CD4-positive, alpha-beta T cell treated with Interleukin-4 for 1 hour (primary cell): ENCODE measurements around the gene GOLGA6L22.
"Not testable (repeated sequence)": the region's sequence is repeated elsewhere in the genome, so short reads cannot be mapped to it uniquely, and the experiment has no call there.

Experiments used
- DNase-seq, 2 donors: peaks; one replicate each; pipeline ENCODE4 v3.0.0-alpha.2; 2020 to 2022

GOLGA6L22 gene, protein sequence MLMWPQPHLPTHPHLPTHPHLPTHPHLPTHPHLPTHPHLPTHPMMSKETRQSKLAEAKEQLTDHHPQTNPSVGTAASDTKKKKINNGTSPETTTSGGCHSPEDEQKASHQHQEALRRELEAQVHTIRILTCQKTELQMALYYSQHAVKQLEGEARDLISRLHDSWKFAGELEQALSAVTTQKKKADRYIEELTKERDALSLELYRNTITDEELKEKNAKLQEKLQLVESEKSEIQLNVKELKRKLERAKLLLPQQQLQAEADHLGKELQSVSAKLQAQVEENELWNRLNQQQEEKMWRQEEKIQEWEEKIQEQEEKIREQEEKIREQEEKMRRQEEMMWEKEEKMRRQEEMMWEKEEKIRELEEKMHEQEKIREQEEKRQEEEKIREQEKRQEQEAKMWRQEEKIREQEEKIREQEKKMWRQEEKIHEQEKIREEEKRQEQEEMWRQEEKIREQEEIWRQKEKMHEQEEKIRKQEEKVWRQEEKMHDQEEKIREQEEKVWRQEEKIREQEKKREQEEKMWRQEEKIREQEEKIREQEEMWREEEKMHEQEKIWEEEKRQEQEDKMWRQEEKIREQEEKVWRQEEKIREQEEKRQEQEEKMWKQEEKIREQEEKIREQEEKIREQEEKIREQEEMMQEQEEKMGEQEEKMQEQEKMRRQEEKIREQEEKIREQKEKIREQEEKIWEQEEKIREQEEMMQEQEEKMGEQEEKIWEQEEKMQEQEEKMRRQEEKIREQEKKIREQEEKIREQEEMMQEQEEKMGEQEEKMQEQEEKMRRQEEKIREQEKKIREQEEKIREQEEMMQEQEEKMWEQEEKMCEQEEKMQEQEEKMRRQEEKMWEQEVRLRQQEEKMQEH

GRCh38 chr15:22458603-22459002 lies at the start of gene GOLGA6L22:
GOLGA6L22 (plus strand) TSS chr15:22458903; CDS start chr15:22458994, 91 bp downstream.
- not testable (repeated sequence) for DNase-seq

DNA sequence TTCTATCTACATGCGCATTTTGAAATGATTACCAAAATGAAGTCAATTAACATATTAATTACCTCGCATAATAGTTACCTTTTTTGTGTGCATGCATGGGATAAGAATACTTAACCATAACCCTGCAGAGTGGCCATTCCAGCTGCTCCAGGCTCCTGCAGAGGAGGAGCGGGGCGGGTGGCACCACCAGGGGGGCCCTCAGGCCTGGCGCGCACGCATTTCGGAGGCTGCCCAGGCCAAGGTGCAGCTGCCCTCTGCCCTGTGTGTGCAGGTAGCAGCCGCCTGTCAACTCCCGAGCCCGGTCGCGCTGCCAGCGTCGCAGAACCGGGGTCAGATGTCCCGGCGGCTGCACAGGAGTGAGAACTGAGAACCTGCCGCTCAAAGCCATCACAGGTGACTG lies 41.4 kb upstream of the GOLGA6L22 start:
- DNase-seq = not testable (repeated sequence)

DNA sequence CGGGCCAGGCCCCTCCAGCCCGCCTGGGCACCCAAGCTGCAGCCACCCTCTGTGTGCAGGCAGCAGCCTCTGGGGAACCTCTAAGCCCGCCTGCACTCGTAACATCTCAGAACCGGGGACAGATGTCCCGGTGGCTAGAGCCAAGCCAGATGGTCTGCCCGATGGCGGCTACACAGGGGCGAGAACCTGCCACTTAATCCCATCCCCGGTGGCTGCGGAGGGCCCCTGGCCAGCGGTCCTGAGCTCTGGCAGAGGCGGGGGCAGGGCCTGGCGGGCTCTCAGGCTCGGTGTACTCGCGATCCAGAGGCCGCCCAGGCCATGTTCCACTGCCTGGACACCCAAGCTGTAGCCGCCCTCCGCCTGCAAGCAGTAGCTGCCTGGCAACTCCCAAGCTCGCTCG lies 40.9 kb upstream of the GOLGA6L22 start:
- not testable (repeated sequence) for DNase-seq

DNA sequence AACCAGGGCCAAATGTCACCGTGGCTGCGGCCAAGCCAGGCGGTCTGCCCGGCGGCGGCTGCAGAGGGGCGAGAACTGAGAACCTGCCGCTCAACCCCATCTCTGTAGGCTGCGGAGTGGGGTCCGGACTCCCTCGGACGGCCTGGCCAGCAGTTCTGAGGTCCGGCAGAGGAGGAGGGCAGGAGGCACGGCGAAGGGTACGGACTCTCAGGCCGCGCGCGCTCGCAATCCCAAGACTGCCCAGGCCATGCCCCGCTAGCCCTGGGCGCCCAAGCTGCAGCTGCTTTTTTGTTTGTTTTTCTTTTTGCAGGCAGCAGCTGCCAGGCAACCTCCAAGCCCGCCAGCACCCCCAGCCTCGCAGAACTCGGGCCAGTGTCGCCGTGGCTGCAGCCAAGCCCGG lies 40.5 kb upstream of the GOLGA6L22 start:
- DNase-seq = not testable (repeated sequence)

GRCh38 chr15:22418666-22419065 lies 40.0 kb upstream of the GOLGA6L22 start:
- DNase-seq = not testable (repeated sequence)

DNA sequence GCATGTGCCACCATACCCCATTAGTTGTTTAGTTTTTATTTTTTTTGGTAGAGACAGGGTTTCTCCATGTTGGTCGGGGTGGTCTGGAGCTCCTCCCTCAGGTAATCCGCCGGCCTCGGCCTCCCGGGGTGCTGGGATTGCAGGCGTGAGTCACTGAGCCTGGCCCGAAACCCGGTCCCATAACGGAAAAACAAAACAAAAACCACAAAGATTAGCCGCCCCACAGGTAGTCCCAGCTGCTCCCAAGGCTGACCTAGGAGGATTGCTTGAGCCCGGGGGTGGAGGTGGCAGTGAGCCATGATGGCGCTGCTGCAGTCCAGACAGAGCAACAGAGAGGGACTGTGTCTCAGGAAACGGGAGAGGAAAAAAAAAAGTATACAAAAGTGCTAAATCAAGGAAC lies 38.4 kb upstream of the GOLGA6L22 start:
- DNase-seq = not testable (repeated sequence)

GRCh38 chr15:22429426-22429825 lies 29.3 kb upstream of the GOLGA6L22 start:
- DNase-seq = not testable (repeated sequence)

DNA sequence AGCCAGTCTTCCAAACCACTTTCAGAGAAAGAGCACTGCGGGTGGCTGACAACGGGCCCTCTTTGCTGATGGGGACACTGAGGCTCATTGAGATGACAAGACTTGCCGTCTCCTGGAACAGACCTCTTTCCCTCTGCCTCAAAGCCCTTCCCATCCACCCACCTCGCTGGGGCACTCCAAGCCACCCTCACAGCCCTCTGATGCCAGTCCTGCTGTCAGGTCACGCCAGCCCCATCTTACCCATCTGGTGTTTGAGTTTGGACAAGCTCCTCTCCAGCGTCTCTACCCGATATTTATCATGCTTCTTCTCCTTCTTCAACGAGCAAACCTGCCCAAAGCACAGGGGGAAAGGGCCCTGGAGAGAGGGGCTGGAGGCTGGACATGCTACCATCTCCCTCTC lies 27.0 kb upstream of the GOLGA6L22 start:
- not testable (repeated sequence) for DNase-seq

- DNase-seq = peak; percentile 30 to 43
Measured at GRCh38 chr15:22494490-22495113, 35.9 kb downstream of the GOLGA6L22 start.

DNA sequence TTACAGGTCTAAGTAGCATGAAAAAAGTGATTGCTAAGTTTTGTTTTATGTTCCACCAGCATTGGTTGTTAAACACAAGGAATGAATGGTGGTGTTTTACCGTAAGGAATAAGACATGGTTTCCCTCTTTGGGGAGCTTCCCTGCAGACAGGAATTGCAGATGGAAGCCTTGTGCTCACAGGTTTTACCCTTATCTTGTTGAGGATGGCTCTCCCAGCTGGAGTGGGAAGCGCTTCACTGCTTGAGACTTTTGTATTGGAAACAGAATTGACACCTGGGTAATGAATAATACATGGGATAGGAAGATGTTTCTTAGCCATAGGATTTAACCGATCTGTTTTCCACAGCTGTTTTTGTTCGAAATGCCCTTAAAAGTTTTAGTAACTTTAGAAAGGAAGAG lies 38.5 kb downstream of the GOLGA6L22 start:
- not testable (repeated sequence) for DNase-seq

DNA sequence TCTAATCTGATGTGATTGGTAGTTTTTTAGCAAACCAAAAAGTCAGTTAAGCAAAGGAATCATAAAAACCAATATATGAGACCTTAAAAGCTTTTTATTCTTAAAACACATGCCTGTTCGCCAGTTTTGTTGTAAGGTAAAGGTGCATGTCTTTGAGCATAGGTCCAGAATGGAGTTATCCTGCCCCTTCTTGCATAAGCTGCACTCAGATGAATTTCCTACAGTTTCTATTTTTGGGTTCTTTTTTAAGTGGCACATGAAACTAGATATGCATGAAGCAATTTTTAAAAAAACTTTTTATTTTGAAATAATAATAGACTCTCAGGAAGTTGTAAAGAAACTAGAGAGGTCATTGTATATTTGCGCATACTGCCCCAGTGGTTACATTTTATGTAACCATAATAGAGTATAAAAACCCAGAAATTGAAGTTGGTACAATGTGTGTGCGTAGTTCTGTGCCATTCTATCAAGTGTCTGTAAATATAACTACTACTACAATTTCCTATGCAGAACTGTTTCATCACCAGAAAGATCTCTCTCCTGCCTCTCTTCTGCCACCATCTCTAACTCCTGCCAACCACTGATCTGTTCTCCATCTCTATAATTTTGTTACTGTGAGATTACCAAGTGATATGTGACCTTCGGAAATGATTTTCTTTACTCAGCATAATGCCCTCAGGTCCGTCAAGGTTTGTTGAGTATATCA lies 39.7 kb downstream of the GOLGA6L22 start:
- not testable (repeated sequence) for DNase-seq

GRCh38 chr15:22502272-22502671 lies 43.6 kb downstream of the GOLGA6L22 start:
- not testable (repeated sequence) for DNase-seq

- DNase-seq = not testable (repeated sequence)
Measured at GRCh38 chr15:22506959-22507358, 48.3 kb downstream of the GOLGA6L22 start.

DNA sequence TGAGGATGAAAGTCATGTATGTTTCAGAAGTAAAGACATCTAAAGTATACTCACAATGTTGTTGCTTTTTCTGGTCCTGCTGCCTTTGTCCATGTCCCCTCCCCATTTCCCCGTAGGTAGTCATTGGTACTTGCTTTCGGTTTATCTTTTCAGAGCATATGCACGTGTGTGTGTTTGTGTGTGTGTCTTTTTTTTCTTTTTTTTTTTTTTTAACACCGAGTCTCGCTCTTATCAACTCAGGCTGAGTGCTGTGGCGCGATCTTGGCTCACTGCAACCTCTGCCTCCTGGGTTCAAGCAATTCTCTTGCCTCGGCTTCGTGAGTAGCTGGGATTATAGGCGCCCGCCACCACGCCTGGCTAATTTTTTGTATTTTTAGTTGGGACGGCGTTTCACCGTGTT lies 57.4 kb downstream of the GOLGA6L22 start:
- DNase-seq = not testable (repeated sequence)
